GM21423 (cell line): ENCODE results near the gene AFAP1L2.

Source experiments
- ATAC-seq: cut with Tn5 transposase; IDR thresholded peaks from one replicate; pipeline ENCODE4 v1.9.1; 2021; ENCODE audit warnings: mild to moderate bottlenecking, moderate library complexity; ENCODE audit not compliant: unreplicated experiment

The AFAP1L2 gene

GRCh38 chr10:114392112-114392835 is 12.0 kb downstream of the AFAP1L2 start:
- ATAC-seq = no peak

GRCh38 chr10:114391599-114391998 is 12.7 kb downstream of the AFAP1L2 start:
- ATAC-seq = no peak

DNA sequence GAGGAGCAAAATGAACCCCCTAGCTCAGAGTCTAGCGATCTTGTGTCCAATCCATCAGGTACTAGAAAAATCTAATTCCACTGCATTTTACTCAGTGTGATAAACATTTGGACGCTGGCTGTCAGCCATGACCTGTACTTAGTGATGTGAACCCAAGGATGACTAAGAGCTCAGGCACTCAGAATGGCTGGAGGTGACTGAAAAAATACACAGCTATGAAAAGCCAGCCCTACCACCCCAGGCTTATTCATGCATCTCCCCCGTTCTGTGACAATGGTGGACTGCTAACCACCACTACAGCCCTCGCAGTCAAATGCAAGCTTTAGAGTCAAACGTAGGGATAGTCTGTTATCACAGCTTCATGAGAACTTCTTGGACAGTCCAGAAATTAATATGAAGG is 14.9 kb downstream of the AFAP1L2 start:
- ATAC-seq = no peak

GRCh38 chr10:114388275-114388674 is 16.0 kb downstream of the AFAP1L2 start:
- ATAC-seq = no peak

DNA sequence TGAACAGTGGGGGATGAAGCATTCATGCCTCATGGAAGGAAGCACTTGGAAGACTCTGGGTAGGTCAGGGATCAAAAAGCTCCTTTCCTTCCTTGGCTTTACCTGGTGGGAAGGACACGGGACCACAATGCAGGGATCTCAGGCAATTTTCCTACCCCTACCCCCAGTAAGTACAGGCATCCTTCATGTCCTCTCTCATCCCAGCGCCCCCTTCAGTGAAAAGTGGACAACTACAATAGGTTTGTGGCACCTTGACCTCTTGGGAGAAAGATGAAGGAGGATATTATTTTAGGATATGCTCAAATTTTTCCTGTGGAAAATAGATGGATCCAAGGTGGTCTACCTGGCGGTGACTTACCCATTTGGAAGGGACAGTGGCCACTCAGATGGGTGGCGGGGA is 16.5 kb downstream of the AFAP1L2 start:
- ATAC-seq = no peak

DNA sequence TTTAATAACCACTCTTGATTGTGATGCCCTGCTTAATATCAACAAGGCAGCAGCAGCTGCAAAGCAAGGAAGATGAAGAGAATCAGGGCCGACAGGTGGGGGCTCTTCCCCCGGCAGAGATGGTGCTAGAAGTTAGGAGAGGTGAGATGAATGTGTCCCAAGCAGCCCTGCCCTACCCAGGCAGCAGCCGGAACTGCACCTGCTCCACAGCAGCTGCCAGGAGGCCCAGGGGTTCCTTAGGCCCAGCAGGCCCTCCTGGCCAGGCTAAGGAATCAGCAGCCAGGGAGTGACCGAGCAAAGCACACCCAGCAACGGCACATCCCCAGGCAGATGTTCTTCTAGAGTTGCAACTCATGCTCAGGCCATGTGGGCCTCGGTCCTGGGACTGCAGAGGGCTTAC is 17.9 kb downstream of the AFAP1L2 start:
- ATAC-seq = no peak

DNA sequence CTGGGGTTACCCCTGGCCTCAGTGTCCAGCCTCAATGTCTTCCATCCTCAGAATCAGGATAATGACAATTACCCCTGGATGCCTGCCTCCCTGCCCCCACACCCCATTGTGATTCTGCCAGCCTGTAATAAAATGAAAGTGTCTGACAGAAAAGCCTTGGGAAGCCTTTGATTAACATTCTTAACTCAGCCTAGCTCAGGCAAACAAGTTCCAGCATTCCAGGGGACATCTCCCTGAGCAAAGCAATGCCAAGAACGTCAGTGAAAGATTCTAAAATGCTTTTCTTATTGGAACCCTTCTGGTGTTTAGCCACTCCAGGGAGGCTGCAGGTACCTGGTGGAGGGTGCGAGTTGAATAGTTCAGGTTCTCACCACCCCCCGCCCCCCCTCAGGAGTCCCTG is 18.7 kb downstream of the AFAP1L2 start:
- ATAC-seq = no peak

- no peak for ATAC-seq
Measured at GRCh38 chr10:114384601-114385000, 19.7 kb downstream of the AFAP1L2 start.

DNA sequence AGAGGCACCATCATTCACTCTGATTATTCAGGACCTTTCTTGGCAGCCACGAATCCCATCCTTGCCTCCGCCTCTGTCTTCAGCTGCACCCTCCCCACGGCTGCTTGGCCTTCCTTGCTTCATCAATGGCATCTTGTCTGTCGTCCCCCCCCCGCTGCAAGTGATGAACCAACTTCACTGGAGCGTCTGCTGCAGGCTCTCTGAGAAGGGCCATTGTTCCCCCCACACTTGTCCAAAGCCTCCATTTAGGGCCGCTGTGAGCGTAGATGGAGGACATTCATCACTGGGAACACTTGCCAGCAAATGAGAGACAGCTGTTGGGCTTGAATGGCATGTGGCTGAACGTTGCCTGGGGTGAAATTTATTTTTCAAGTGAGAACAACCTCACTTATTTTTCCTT is 20.1 kb downstream of the AFAP1L2 start:
- no peak for ATAC-seq

GRCh38 chr10:114380797-114381196 is 23.5 kb downstream of the AFAP1L2 start:
- no peak for ATAC-seq

- no peak for ATAC-seq
Measured at GRCh38 chr10:114380060-114380459, 24.2 kb downstream of the AFAP1L2 start.

DNA sequence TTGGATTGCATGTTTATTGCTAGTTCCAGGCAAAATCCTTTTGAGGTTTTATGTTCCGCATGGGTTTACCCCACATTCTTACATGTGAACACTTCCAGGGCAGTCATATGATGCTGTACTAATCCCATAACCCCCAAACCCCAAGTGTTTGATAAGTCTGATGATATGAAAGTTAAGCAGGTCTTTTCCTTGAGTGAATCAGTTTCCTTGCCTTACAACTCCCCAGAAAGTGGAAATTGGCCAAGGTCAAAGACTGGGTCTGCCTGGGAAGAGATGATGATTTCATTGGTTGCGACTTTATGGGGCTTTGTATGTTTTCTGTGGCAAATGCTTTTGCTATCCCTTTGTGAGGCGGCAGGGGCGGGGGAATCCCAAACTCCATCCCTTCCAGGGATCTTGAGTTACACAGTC is 24.7 kb downstream of the AFAP1L2 start:
- no peak for ATAC-seq

DNA sequence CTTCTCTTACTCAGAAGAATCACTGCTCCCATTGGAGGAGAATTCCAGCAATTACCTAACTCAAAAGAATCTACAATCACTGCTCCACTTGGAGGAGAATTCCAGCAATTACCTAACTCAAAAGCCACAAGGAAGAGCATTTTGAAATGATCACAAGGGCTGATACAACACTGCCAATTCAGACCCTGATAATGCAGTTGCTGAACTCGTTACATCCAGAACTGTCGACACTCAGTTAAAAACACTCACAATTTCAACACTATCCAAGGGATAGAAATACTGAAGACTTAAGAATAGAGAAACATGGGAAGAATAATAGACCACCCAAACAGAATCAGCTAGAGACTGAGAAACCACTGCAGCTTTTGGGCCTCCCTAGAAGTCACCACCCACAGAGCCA is 27.8 kb downstream of the AFAP1L2 start:
- no peak for ATAC-seq

- ATAC-seq = no peak
Measured at GRCh38 chr10:114375047-114375446, 29.3 kb downstream of the AFAP1L2 start.

DNA sequence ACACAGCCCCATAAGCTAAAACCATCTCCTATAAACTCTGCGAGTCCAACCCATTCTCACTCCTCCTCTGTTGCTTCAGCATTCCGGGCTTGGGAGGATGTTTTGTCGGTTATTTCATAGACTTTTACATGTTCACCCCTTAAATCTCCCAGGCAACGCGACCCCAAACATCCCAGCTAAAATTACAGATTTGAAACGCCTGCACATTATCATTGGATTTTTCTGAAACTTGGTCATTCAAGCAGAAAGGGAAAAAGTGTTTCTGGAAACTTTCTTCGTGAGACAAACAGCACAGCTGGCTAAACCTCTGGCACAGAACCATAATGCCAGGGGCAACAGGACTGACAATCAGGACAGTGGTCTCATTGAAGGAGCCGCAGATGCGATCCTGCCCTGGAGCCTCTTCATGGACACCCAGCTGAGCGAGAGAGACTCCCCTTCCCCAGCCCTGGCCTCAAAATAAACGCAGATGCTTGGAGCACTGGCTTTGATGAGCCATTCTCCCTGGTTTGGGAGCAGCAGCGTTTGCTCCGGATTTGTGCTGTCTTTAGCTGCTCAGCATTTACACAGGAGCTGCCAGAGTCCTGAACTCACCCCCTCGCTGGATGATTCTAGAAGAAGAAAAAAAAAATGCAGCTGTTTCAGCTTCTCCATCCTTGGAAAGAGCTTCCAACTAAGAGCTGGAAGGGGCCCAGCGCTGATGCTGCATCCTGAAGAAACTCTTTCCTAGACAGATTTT is 30.1 kb downstream of the AFAP1L2 start:
- ATAC-seq = no peak

- no peak for ATAC-seq
Measured at GRCh38 chr10:114373631-114374030, 30.7 kb downstream of the AFAP1L2 start.

DNA sequence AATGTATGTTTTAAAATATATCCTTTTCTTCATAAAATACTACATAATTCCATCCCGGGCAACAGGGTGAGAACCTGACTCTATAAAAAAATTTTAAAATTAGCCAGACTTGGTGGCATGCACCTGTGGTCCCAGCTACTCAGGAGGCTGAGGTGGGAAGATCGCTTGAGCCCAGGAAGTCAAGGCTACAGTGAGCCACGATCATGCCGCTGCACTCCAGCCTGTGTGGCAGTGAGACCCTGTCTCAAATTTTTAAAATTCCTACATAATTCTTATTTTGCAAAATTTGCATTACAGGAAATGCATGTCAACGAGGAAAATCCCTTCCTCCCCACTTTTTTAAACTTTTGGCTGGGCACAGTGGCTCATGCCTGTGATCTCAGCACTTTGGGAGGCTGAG is 31.3 kb downstream of the AFAP1L2 start:
- ATAC-seq = no peak

DNA sequence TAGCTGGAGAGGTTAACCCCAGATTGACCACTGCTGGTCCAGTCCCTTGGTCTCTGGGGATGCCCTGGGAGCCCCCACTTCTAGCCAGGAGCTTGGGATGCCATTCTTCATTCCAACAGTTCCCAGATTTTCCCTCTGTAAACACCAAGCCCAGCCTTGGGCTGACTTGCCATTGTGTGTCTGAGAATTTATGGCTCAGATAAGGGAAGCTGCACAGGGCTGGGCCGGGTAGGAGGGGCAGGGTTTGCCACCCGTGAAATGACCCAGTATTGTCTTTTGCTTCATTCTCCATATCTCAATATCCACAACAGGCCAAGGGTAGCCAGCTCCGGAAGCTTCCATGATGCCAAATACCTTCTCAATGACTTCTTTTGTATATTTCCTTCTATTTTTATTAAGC is 32.1 kb downstream of the AFAP1L2 start:
- ATAC-seq = no peak

GRCh38 chr10:114370966-114371365 is 33.3 kb downstream of the AFAP1L2 start:
- ATAC-seq = no peak

- ATAC-seq = no peak
Measured at GRCh38 chr10:114370199-114370598, 34.1 kb downstream of the AFAP1L2 start.

DNA sequence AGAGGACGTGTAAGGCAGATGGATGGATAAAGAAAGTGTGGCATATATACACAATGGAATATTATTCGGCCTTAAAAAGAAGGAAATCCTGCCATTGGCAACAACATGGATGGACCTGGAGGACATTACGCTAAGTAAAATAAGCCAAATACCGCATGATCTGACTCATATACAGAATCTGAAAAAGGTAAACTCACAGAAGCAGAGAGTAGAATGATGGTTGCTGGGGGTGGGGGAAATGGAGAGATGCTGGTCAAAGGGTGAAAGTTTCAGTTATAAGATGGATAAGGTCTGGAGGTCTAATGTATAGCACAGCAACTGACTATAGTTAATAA is 36.3 kb downstream of the AFAP1L2 start:
- ATAC-seq = no peak

DNA sequence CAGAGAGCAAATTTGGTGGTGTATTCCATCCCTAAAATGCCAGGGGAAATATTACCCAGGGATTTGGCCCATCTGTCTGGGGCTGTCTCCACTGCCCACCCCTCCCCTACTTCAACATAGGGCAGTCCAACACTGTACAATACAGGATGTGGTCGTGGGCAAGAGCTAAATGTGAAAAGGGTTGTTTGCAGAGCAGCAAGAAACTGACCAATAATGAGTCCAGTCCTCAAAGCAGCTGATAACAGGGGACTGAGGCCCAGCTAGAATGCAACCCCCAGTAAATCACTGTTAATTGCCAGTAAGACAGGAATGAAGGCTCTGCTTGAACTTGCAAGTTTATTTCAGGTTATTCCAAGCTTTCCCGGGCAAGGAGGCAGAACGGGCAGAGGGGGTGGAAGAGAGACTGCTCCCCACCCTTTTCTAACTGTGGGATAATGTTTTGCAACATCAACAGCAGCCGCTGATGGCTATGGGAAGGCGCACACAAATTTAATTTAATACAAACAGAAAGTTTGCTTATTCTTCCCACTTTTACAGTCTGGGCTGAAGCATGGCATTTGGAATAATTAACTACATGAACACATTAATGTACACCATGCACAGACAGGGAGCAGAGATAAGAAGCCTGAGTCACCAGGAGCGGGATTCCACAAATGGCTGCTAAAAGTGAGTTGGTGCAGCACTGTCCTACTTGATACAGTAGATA is 36.8 kb downstream of the AFAP1L2 start:
- no peak for ATAC-seq
